HG02763 (cell line): ENCODE measurements around the gene TFF3.

ENCODE experiments used
- ATAC-seq: cut with Tn5 transposase; IDR thresholded peaks from one replicate; pipeline ENCODE4 v1.9.1; 2021; ENCODE audit warnings: mild to moderate bottlenecking, moderate library complexity; ENCODE audit not compliant: unreplicated experiment

TFF3 gene

GRCh38 chr21:42321845-42322244, 6.6 kb upstream of the TFF3 start:
- ATAC-seq = no peak

- ATAC-seq = no peak
Measured at GRCh38 chr21:42321231-42321630, 6.0 kb upstream of the TFF3 start.

GRCh38 chr21:42320791-42321190, 5.6 kb upstream of the TFF3 start:
- ATAC-seq = no peak

- ATAC-seq = no peak
Measured at GRCh38 chr21:42319851-42320572, 4.8 kb upstream of the TFF3 start.

GRCh38 chr21:42319376-42319775, 4.2 kb upstream of the TFF3 start:
- ATAC-seq = no peak

- ATAC-seq = no peak
Measured at GRCh38 chr21:42317826-42318746, 2.9 kb upstream of the TFF3 start.

- ATAC-seq = no peak
Measured at GRCh38 chr21:42317341-42317741, 2.1 kb upstream of the TFF3 start.

GRCh38 chr21:42316891-42317290, 1.7 kb upstream of the TFF3 start:
- ATAC-seq = no peak

- ATAC-seq = no peak
Measured at GRCh38 chr21:42314616-42315295, 453 bp downstream of the TFF3 start.

- ATAC-seq = no peak
Measured at GRCh38 chr21:42313501-42313969, 1.7 kb downstream of the TFF3 start.

- no peak for ATAC-seq
Measured at GRCh38 chr21:42312626-42313104, 2.5 kb downstream of the TFF3 start.

- no peak for ATAC-seq
Measured at GRCh38 chr21:42311816-42312625, 3.2 kb downstream of the TFF3 start.

- no peak for ATAC-seq
Measured at GRCh38 chr21:42311160-42311559, 4.0 kb downstream of the TFF3 start.

GRCh38 chr21:42310411-42311001, 4.7 kb downstream of the TFF3 start:
- ATAC-seq = no peak

GRCh38 chr21:42309753-42310213, 5.4 kb downstream of the TFF3 start:
- ATAC-seq = no peak

GRCh38 chr21:42308914-42309752, 6.1 kb downstream of the TFF3 start:
- no peak for ATAC-seq

- no peak for ATAC-seq
Measured at GRCh38 chr21:42308161-42308913, 6.9 kb downstream of the TFF3 start.

GRCh38 chr21:42307106-42307505, 8.1 kb downstream of the TFF3 start:
- no peak for ATAC-seq
